SK-N-SH (cell line): ENCODE data around the gene PLA2G5. TPM values are rescaled to one million over a fixed set of nuclear protein-coding genes. Genes with fewer than 3 reads are reported as not detected.

Experiments used
- CTCF ChIA-PET: fragments of 300-600, 350-600 bp; formaldehyde crosslinking; extraction: SDS; loops from one replicate; lab custom pipeline; 2021; lab: Yijun Ruan, JAX
- POLR2A ChIA-PET: fragments of 350-600 bp; sonication (Branson Sonifier 250); formaldehyde crosslinking; extraction: SDS; loops from one replicate; lab custom pipeline; 2020; ENCODE audit warnings: antibody characterized with exemption, inconsistent platforms; lab: Yijun Ruan, JAX
- DNase-seq: peaks from one replicate; pipeline ENCODE4 v3.0.0; 2012
- H2AFZ ChIP-seq: fragments of 200-600 bp; sonication (generic); 2 replicates; pipeline ENCODE4 v1.8.1; 2016; ENCODE audit warnings: antibody characterized with exemption, mild to moderate bottlenecking, low read depth
- H3F3A ChIP-seq: fragments of 200-600 bp; sonication (generic); replicated peaks from 2 replicates; pipeline ENCODE3; 2016; ENCODE audit warnings: antibody characterized with exemption, mild to moderate bottlenecking; ENCODE audit not compliant: insufficient read depth
- H3K27ac ChIP-seq, 2 experiments: fragments of 200-500 bp in 1 of 2; fragments of 200-600 bp in 1 of 2; sonication (Bioruptor generic) in 1 of 2; sonication (generic), shearing (Covaris generic) in 1 of 2; 2 replicates each; pipeline versions ENCODE4 v1.5.1 to v1.6.1; 2014 to 2016; ENCODE audit warnings: low read depth in 2 of 2, inconsistent platforms in 1 of 2, low read length in 1 of 2, mild to moderate bottlenecking in 1 of 2, mixed read lengths in 1 of 2
- H3K27me3 ChIP-seq: fragments of 200-600 bp; sonication (generic), shearing (Covaris generic); 2 replicates; pipeline ENCODE4 v1.6.1; 2016; ENCODE audit warnings: mixed run types; ENCODE audit not compliant: insufficient read depth
- H3K36me3 ChIP-seq, 2 experiments: fragments of 200-500 bp in 1 of 2; fragments of 200-600 bp in 1 of 2; sonication (Bioruptor generic) in 1 of 2; sonication (generic) in 1 of 2; replicated peaks in 1 of 2; 2 replicates each; pipeline versions ENCODE3 to v1.5.1; 2014 to 2016; ENCODE audit warnings: low read length in 1 of 2, mild to moderate bottlenecking in 1 of 2; ENCODE audit not compliant: insufficient read depth in 2 of 2, control insufficient read depth in 1 of 2
- H3K4me1 ChIP-seq, 2 experiments: fragments of 200-500 bp in 1 of 2; fragments of 200-600 bp in 1 of 2; sonication (Bioruptor generic) in 1 of 2; sonication (generic), shearing (Covaris generic) in 1 of 2; 2 replicates each; pipeline versions ENCODE4 v1.5.1 to v1.6.1; 2014 to 2016; ENCODE audit warnings: low read depth in 1 of 2, low read length in 1 of 2, mixed run types in 1 of 2; ENCODE audit not compliant: insufficient read depth in 2 of 2, control insufficient read depth in 1 of 2
- H3K4me2 ChIP-seq: fragments of 200-600 bp; sonication (generic), shearing (Covaris generic); 2 replicates; pipeline ENCODE4 v1.6.1; 2017; ENCODE audit warnings: mixed run types
- H3K4me3 ChIP-seq, 2 experiments: fragments of 200-500 bp in 1 of 2; fragments of 200-600 bp in 1 of 2; sonication (Bioruptor generic) in 1 of 2; sonication (generic), shearing (Covaris generic) in 1 of 2; 2 replicates each; pipeline versions ENCODE4 v1.5.1 to v1.8.1; 2014 to 2016; ENCODE audit warnings: low read depth in 2 of 2, inconsistent platforms in 1 of 2, low read length in 1 of 2, mild to moderate bottlenecking in 1 of 2, mixed read lengths in 1 of 2, moderate library complexity in 1 of 2
- H3K79me2 ChIP-seq: fragments of 200-600 bp; sonication (generic); 2 replicates; pipeline ENCODE4 v1.8.1; 2017; ENCODE audit warnings: mild to moderate bottlenecking; ENCODE audit not compliant: insufficient read depth
- H3K9ac ChIP-seq: fragments of 200-600 bp; sonication (generic); 2 replicates; pipeline ENCODE4 v1.6.1; 2017; ENCODE audit warnings: mixed run types
- H3K9me2 ChIP-seq: fragments of 200-600 bp; sonication (generic); 2 replicates; pipeline ENCODE4 v1.6.1; 2017; ENCODE audit warnings: mixed run types
- H3K9me3 ChIP-seq: fragments of 200-600 bp; sonication (generic); 2 replicates; pipeline ENCODE4 v1.6.1; 2017; ENCODE audit warnings: mixed run types, mild to moderate bottlenecking, moderate library complexity
- H4K20me1 ChIP-seq: fragments of 200-600 bp; sonication (generic); 2 replicates; pipeline ENCODE4 v1.6.1; 2017; ENCODE audit warnings: mild to moderate bottlenecking, mixed run types; ENCODE audit not compliant: insufficient read depth
- CHD2 ChIP-seq: fragments of 150-350 bp; IDR thresholded peaks from 2 replicates; pipeline ENCODE4 v1.6.1; 2018; ENCODE audit warnings: low read length; ENCODE audit not compliant: partially characterized antibody
- EZH2phosphoT487 ChIP-seq: fragments of 200-600 bp; sonication (generic); IDR thresholded peaks from 2 replicates; pipeline ENCODE4 v1.6.1; 2017; ENCODE audit warnings: low read depth, mixed run types, mild to moderate bottlenecking, antibody characterized with exemption, moderate library complexity, borderline replicate concordance
- FOXM1 ChIP-seq: IDR thresholded peaks from 2 replicates; pipeline ENCODE4 v1.4.0; 2012; ENCODE audit warnings: low read depth, mild to moderate bottlenecking
- GATA2 ChIP-seq: sonication (generic); formaldehyde crosslinking; IDR thresholded peaks from 2 replicates; pipeline ENCODE4 v1.5.0; 2020; ENCODE audit warnings: mild to moderate bottlenecking, missing genetic modification reagents
- JUND ChIP-seq: IDR thresholded peaks from 2 replicates; pipeline ENCODE4 v1.4.0; 2012
- MEF2A ChIP-seq: IDR thresholded peaks from 2 replicates; pipeline ENCODE4 v1.4.0; 2012; ENCODE audit warnings: low read depth, borderline replicate concordance
- NRF1 ChIP-seq: IDR thresholded peaks from 2 replicates; pipeline ENCODE4 v1.6.1; 2012; ENCODE audit warnings: low read depth, mild to moderate bottlenecking, low read length
- PBX3 ChIP-seq: IDR thresholded peaks from 2 replicates; pipeline ENCODE4; 2012
- POLR2AphosphoS5 ChIP-seq: IDR thresholded peaks from 2 replicates; pipeline ENCODE4 v1.6.1; 2012; ENCODE audit warnings: low read depth, low read length
- RAD21 ChIP-seq: IDR thresholded peaks from 2 replicates; pipeline ENCODE4 v1.6.1; 2012; ENCODE audit warnings: mild to moderate bottlenecking, low read length
- RCOR1 ChIP-seq: fragments of 150-350 bp; IDR thresholded peaks from 2 replicates; pipeline ENCODE4 v1.6.1; 2017; ENCODE audit warnings: antibody characterized with exemption, low read length
- REST ChIP-seq: IDR thresholded peaks from 2 replicates; pipeline ENCODE4 v1.6.1; 2012; ENCODE audit warnings: mild to moderate bottlenecking, low read depth, low read length, moderate library complexity
- SIN3A ChIP-seq: IDR thresholded peaks from 2 replicates; pipeline ENCODE4 v1.6.1; 2012; ENCODE audit warnings: low read depth, mild to moderate bottlenecking, low read length, moderate library complexity, borderline replicate concordance
- SMC3 ChIP-seq: IDR thresholded peaks from 2 replicates; pipeline ENCODE4 v1.6.1; 2012; ENCODE audit warnings: low read depth, low read length, improper control_type of control experiment
- TAF1 ChIP-seq: IDR thresholded peaks from 2 replicates; pipeline ENCODE4 v1.6.1; 2012; ENCODE audit warnings: low read depth, mild to moderate bottlenecking, low read length, moderate library complexity, borderline replicate concordance
- TCF12 ChIP-seq: IDR thresholded peaks from 2 replicates; pipeline ENCODE4 v1.4.0; 2012
- USF1 ChIP-seq: IDR thresholded peaks from 2 replicates; pipeline ENCODE4 v1.4.0; 2012; ENCODE audit warnings: low read depth, borderline replicate concordance
- whole genome bisulfite sequencing: methylation state at CpG from one replicate; pipeline ENCODE4 v1.1.6; 2017; ENCODE audit warnings: low lambda C conversion rate; 5-methylcytosine and 5-hydroxymethylcytosine counted together
- polyA plus RNA-seq, 3 experiments: library from polyadenylated mRNA; depleted of rRNA; stranded (reverse); fragments of >200 nt; gene quantifications; 2 replicates each; pipeline ENCODE4 v1.2.3, GENCODE V29; 2012
- TF ChIP-seq, protein P1 (sequence below): fragments of 200-600 bp; sonication (generic); IDR thresholded peaks from 2 replicates; pipeline ENCODE4 v1.6.1; 2017; ENCODE audit warnings: antibody characterized with exemption, mild to moderate bottlenecking, moderate library complexity

Gene PLA2G5
- polyA plus RNA-seq, 1 of the 3 experiments (the other 2 are of a cell fraction): not detected

DNA sequence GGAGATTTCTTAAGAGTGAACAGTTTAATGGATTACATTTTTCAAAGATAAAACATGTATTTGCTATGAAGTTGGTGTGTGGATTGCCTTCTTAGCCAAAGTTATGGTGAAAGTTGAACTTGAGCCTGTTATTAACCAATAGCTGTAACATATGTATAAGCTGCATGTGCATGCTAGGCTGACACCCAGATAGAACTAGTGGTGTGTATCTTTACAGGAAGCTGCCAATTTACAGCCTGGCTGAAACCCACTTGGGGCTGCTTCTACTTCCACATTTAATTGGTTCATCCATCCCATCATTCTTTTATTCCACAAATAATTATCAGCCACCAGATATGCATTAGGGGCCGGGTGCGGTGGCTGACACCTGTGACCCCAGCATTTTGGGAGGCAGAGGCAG lies 3.3 kb downstream of the PLA2G5 start (continued):
- TF ChIP-seq USF1: no peak
- TF ChIP-seq TCF12: no peak
- TF ChIP-seq MEF2A: no peak
- no peak for TF ChIP-seq NRF1
- no peak for TF ChIP-seq TAF1

GRCh38 chr1:20074055-20074724 lies 4.2 kb downstream of the PLA2G5 start:
- Histone ChIP-seq H3K79me2 (no peaks in the 10 kb centered on the region), H3K27ac (no peak overlapping the region), H3F3A (no peaks in the 10 kb centered on the region), H3K4me2 (no peak overlapping the region)
- 55% methylated on average over 11 of the region's 11 CpGs for WGBS
- TF ChIP-seq, protein P1, sequence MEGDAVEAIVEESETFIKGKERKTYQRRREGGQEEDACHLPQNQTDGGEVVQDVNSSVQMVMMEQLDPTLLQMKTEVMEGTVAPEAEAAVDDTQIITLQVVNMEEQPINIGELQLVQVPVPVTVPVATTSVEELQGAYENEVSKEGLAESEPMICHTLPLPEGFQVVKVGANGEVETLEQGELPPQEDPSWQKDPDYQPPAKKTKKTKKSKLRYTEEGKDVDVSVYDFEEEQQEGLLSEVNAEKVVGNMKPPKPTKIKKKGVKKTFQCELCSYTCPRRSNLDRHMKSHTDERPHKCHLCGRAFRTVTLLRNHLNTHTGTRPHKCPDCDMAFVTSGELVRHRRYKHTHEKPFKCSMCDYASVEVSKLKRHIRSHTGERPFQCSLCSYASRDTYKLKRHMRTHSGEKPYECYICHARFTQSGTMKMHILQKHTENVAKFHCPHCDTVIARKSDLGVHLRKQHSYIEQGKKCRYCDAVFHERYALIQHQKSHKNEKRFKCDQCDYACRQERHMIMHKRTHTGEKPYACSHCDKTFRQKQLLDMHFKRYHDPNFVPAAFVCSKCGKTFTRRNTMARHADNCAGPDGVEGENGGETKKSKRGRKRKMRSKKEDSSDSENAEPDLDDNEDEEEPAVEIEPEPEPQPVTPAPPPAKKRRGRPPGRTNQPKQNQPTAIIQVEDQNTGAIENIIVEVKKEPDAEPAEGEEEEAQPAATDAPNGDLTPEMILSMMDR: no peak
- TF ChIP-seq RCOR1 (no peak), TCF12 (no peak), EZH2phosphoT487 (no peak), SMC3 (no peak), REST (no peak), PBX3 (no peak), JUND (no peak), RAD21 (no peak), TAF1 (no peak), POLR2AphosphoS5 (no peak), FOXM1 (no peak), CHD2 (no peak), USF1 (no peak), SIN3A (no peak), GATA2 (no peak)
- TF ChIP-seq, all 33 proteins: peak for 0
- no peaks in the 10 kb centered on the region for H3K36me3 ChIP-seq
- H3K4me1 ChIP-seq: no peaks in the 10 kb centered on the region
- no peaks in the 10 kb centered on the region for H3K9me2 ChIP-seq
- H2AFZ ChIP-seq: no peak overlapping the region
- CTCF ChIA-PET: interaction anchor here (1.4 kb wide), 1 partner anchor 10 kb away, joined by 4 read pairs; no protein-coding TSS in a partner anchor
- H3K9ac ChIP-seq: no peak overlapping the region
- H3K4me3 ChIP-seq: no peak overlapping the region
- POLR2A ChIA-PET: interaction anchor here (0.7 kb wide), 1 partner anchor 47 kb away, joined by 3 read pairs; no protein-coding TSS in a partner anchor
- DNase-seq: no peak
- H3K9me3 ChIP-seq: no peaks in the 10 kb centered on the region
- H3K27me3 ChIP-seq: peaks cover 14% of the 10 kb centered on the region; the same call in 1 of the 2 replicates
- no peaks in the 10 kb centered on the region for H4K20me1 ChIP-seq
